ENCODE results near the gene ZMAT5.

ZMAT5 gene

DNA sequence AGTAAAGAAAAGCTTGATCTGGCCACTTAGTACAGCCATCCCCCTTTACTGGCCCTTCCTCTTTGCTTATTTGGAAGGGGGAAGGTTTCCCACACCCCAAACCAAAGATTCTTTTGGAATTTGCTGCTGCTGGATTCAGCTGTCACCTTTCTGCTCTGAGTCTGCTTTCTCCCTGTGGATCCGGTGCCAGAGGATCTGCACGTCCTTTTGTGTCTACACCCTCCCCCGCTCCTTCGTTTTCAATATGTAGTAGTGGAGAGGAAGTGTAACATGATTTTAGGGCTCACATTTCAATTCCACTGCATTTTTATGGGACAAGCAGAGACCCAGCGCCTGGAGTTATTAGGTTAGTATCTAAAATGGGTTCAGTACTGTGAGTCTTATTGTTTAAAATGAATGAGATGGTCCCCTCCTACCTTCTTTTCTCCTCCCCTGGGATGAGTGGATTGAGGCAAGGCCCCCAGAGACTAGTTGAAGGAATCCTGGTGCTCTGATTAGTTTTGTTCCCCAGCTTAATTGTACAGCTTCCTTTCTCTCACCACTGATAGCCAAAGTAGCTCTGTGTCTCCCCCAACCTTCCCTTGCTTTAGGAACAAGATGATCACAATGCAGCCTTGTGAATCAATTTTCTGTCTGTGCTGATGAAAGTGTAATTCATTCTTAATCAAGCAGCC lies 77.5 kb downstream of the ZMAT5 start:
- DNase-seq (ENCODE audit: low read depth in 2 of 2), result no peak

- no peak for DNase-seq (ENCODE audit: low read depth in 2 of 2)
These were observed 82.6 kb downstream of the ZMAT5 start for GRCh38 chr22:29684244-29684643.

- no peak for DNase-seq (ENCODE audit: low read depth in 2 of 2)
These were observed 83.3 kb downstream of the ZMAT5 start for GRCh38 chr22:29683536-29683935.

Measured in stimulated activated CD8-positive, alpha-beta memory T cell treated with anti-CD3 and anti-CD28 coated beads, Interleukin-2, amount 100 ng/mL, for 1 hour (primary cell).